GM19023 (cell line): ENCODE measurements around the gene GJC2.
"Not testable (repeated sequence)": the region's sequence is repeated elsewhere in the genome, so short reads cannot be mapped to it uniquely, and the experiment has no call there.

Source experiments
- ATAC-seq: cut with Tn5 transposase; IDR thresholded peaks from one replicate; pipeline ENCODE4 v1.9.1; 2021; ENCODE audit warnings: mild to moderate bottlenecking, moderate library complexity; ENCODE audit not compliant: unreplicated experiment

The GJC2 gene

GRCh38 chr1:228170666-228171065 lies 20.9 kb downstream of the GJC2 start:
- ATAC-seq: no peak

- no peak for ATAC-seq
These were observed 21.6 kb downstream of the GJC2 start for GRCh38 chr1:228171221-228171891.

GRCh38 chr1:228172591-228173527 lies 23.1 kb downstream of the GJC2 start:
- ATAC-seq: no peak

- ATAC-seq: not testable (repeated sequence)
These were observed 24.1 kb downstream of the GJC2 start for GRCh38 chr1:228173528-228174481.

- ATAC-seq: no peak
These were observed 25.0 kb downstream of the GJC2 start for GRCh38 chr1:228174482-228175315.

GRCh38 chr1:228175316-228176023 lies 25.7 kb downstream of the GJC2 start:
- ATAC-seq: no peak

- no peak for ATAC-seq
These were observed 26.3 kb downstream of the GJC2 start for GRCh38 chr1:228176024-228176395.

- no peak for ATAC-seq
These were observed 26.9 kb downstream of the GJC2 start for GRCh38 chr1:228176461-228177182.

GRCh38 chr1:228177183-228177475 lies 27.4 kb downstream of the GJC2 start:
- ATAC-seq: no peak

- no peak for ATAC-seq
These were observed 28.3 kb downstream of the GJC2 start for GRCh38 chr1:228177721-228178710.

- ATAC-seq: no peak
These were observed 29.3 kb downstream of the GJC2 start for GRCh38 chr1:228178737-228179684.

GRCh38 chr1:228180271-228180958 lies 30.7 kb downstream of the GJC2 start:
- ATAC-seq: no peak

- no peak for ATAC-seq
These were observed 31.4 kb downstream of the GJC2 start for GRCh38 chr1:228180959-228181644.

GRCh38 chr1:228181645-228182034 lies 31.9 kb downstream of the GJC2 start:
- ATAC-seq: no peak

- no peak for ATAC-seq
These were observed 32.7 kb downstream of the GJC2 start for GRCh38 chr1:228182296-228183030.
